Stimulated activated CD8-positive, alpha-beta memory T cell treated with anti-CD3 and anti-CD28 coated beads, Interleukin-2, amount 100 ng/mL, for 1 hour (primary cell): Measurements from ENCODE around the gene MARK3.
A peak's percentile ranks its signal among the peaks of the same experiment; 100 is the strongest.

Experiments used
- DNase-seq, 2 donors: peaks; one replicate each; pipeline ENCODE4 v3.0.0-alpha.2; 2020; ENCODE audit warnings: low read depth in 2 of 2

Gene MARK3

GRCh38 chr14:103366741-103367140 lies 18.5 kb upstream of the MARK3 start:
- DNase-seq, result no peak

GRCh38 chr14:103367995-103368394 lies 17.2 kb upstream of the MARK3 start:
- no peak for DNase-seq

GRCh38 chr14:103370087-103370486 lies 15.1 kb upstream of the MARK3 start:
- DNase-seq, result no peak

GRCh38 chr14:103372017-103372416 lies 13.2 kb upstream of the MARK3 start:
- no peak for DNase-seq

GRCh38 chr14:103372552-103373304 lies 12.5 kb upstream of the MARK3 start:
- DNase-seq, result no peak

- DNase-seq, result no peak
Measured at GRCh38 chr14:103374121-103374520, 11.1 kb upstream of the MARK3 start.

GRCh38 chr14:103377522-103378037 lies 7.6 kb upstream of the MARK3 start:
- DNase-seq, result no peak

- DNase-seq, result no peak
Measured at GRCh38 chr14:103378038-103378854, 7.0 kb upstream of the MARK3 start.

GRCh38 chr14:103380719-103381377 lies 4.4 kb upstream of the MARK3 start:
- no peak for DNase-seq

- no peak for DNase-seq
Measured at GRCh38 chr14:103382376-103382775, 2.8 kb upstream of the MARK3 start.

GRCh38 chr14:103384450-103385151 lies 614 bp upstream of the MARK3 start:
- no peak for DNase-seq

- peak in 1 of 2 donors; percentile 6 for DNase-seq
Measured at GRCh38 chr14:103385929-103386712, 906 bp downstream of the MARK3 start.

- DNase-seq, result no peak
Measured at GRCh38 chr14:103386713-103387329, 1.6 kb downstream of the MARK3 start.

GRCh38 chr14:103388664-103389063 lies 3.4 kb downstream of the MARK3 start:
- no peak for DNase-seq

- no peak for DNase-seq
Measured at GRCh38 chr14:103390605-103391004, 5.4 kb downstream of the MARK3 start.

- DNase-seq, result peak in 1 of 2 donors; percentile 8
Measured at GRCh38 chr14:103391048-103391447, 5.8 kb downstream of the MARK3 start.

GRCh38 chr14:103392106-103392505 lies 6.9 kb downstream of the MARK3 start:
- DNase-seq, result no peak

GRCh38 chr14:103392572-103392971 lies 7.4 kb downstream of the MARK3 start:
- no peak for DNase-seq

GRCh38 chr14:103393070-103393469 lies 7.9 kb downstream of the MARK3 start:
- no peak for DNase-seq
